HG02870 (cell line): ENCODE results near the gene TBX6.
"Not testable (repeated sequence)": the region's sequence is repeated elsewhere in the genome, so short reads cannot be mapped to it uniquely, and the experiment has no call there.

Experiments used
- ATAC-seq: cut with Tn5 transposase; IDR thresholded peaks from one replicate; pipeline ENCODE4 v1.9.1; 2021; ENCODE audit warnings: mild to moderate bottlenecking, moderate library complexity; ENCODE audit not compliant: unreplicated experiment

TBX6 gene, protein sequence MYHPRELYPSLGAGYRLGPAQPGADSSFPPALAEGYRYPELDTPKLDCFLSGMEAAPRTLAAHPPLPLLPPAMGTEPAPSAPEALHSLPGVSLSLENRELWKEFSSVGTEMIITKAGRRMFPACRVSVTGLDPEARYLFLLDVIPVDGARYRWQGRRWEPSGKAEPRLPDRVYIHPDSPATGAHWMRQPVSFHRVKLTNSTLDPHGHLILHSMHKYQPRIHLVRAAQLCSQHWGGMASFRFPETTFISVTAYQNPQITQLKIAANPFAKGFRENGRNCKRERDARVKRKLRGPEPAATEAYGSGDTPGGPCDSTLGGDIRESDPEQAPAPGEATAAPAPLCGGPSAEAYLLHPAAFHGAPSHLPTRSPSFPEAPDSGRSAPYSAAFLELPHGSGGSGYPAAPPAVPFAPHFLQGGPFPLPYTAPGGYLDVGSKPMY

DNA sequence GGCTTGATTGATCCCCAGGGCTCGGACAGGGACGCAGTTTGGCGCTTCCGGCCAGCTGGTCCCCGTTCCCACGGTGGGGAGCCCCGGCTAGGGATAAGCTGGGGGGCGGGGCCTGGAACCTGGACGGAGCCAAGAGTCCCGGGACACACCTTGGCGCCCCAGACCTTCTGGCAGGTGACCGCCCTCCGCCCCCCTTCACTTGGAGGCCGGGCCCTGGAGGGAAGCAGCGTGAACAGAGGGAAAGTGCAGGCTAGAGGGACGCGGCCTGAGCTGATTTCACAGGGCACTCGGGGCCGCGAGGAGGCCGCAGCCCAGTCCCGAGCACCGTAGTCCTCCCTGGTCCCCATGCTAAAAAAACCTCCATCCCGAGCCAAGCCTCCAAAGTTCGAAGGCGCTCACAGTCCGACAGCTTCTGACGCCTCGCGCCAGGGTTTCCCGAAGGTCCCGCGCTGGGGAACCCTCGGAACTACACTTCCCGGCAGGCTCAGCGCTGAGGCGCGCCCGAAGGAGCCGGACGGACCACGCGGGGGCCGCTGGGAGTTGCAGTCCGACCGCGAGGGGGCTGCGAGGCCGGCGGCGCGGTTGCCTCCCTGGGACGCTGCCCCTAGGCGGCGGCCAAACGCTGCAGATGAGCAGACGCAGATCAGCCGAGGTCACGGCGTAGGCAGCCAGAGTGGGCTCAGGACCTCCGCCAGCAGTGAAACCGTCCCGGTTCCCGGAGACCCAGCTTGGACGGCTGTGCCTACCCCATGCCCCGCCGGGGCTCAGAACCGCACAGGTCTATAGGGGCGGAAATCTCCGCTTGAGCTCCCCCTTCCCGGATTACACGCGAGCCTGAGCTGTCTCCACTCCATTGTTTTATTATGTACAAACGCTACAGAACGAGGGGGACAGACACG is at the start of gene TBX6:
TSS of gene TBX6 (minus strand) at position 451 of the 899 bp plus-strand sequence. CDS start 731 bp downstream, outside the sequence.
- ATAC-seq = peak; percentile 53

GRCh38 chr16:30139583-30140481 is 48.1 kb upstream of the TBX6 start:
- ATAC-seq = no peak

DNA sequence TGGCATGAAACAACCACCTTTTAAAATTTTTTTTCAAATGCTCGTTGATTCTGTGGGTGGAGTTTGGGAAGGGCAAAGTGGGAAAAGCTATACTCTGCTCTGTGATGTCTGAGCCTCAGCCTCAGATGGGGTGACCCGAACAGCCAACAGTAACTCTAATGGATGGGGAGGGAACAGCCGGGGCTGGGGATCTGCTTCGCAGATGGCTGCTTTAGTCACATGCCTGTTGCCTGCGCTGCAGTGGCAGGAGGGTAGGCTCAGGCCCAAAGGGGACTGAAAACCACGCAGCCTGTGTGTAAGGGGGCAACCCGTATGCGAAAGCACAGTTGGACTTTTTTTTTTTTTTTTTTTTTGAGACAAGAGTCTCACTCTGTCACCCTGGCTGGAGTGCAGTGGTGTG is 46.2 kb upstream of the TBX6 start:
- no peak for ATAC-seq

- no peak for ATAC-seq
Measured at GRCh38 chr16:30136971-30137605, 45.4 kb upstream of the TBX6 start.

DNA sequence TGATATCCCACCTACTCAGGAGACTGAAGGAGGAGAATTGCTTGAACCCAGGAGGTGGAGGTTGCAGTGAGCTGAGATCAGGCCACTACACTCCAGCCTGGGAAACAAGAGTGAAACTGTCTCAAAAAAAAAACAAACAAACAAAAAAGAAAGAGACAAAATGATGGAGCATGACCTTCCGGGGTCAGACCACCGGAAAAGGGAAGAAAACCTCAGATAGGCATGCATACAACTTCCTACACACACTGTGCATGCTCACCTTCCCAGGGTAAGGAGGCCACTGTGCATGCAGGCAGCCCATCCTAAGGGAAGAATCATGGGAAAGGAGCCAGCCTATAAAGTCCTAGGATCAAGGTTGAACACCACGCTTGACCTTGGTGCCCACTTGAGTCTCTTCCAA is 40.9 kb upstream of the TBX6 start:
- no peak for ATAC-seq

GRCh38 chr16:30131869-30132475 is 40.2 kb upstream of the TBX6 start:
- no peak for ATAC-seq

DNA sequence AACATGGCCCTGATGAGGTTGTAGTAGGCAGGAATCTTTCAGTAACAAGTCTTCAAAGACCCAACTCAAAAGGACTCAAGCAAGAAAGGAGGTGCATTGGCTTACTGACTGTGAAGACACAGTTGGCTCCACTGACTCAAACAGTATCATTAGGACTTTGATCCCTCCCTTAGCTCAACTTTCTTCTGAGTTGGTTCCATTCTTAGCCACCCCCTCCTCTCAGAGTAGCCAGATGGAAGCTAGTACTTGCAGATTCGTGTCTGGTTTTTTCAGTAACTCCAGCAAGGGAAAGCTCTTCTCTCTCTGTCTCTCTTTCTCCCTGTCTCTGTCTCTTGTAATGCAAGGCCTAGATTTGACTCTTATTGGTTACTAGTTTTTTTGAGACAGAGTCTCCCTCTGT is 36.3 kb upstream of the TBX6 start:
- no peak for ATAC-seq

DNA sequence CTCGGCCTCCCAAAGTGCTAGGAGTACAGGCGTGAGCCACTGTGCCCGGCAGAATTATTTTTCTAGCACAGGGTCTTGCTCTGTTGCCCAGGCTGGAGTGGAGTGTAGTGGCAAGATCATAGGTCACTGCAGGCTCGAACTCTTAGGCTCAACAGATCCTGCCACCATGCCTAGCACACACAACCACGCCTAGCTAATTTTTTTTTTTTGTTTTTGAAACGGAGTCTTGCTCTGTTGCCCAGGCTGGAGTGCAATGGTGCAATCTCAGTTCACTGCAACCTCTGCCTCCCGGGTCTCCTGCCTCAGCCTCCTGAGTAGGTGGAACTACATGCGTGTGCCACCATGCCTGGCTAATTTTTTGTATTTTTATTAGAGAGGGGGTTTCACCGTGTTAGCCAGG is 34.0 kb upstream of the TBX6 start:
- not testable (repeated sequence) for ATAC-seq

GRCh38 chr16:30124985-30125379 is 33.3 kb upstream of the TBX6 start:
- no peak for ATAC-seq

GRCh38 chr16:30122604-30123160 is 31.0 kb upstream of the TBX6 start:
- ATAC-seq = no peak

GRCh38 chr16:30121741-30122571 is 30.2 kb upstream of the TBX6 start:
- no peak for ATAC-seq

DNA sequence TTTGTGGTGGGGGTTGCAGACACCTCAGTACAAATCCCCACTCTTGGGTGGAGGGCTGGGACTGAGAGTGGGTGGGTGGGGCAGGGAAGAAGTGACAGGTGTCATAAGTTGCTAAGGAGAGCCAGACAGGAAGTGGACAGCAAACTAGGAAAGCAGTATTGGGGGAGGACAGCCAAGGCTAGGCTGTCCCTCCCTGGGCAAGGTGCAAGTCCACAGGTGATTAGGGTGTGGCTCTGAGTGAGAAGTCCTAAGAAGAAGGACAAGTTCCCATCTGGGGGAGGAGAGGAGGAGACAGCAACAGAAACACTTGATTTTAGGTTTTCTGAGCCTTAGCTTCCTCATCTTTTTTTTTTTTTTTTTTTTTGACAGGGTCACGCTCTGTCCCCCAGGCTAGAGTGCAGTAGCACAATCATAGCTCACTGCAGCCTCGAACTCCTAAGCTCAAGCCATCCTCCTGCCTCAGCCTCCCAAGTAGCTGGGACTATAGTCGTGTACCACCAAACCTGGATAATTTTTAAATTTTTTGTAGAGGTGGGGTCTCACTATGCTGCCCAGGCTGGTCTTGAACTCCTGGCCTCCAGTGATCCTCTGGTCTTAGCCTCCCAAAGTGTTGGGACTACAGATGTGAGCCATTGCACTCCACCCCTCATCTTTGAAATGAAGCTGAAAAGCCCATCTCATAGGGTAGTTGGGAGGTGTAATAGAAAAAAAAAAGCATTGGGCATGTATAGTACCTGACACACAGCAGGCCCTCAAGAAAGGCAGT is 28.8 kb upstream of the TBX6 start:
- no peak for ATAC-seq

- no peak for ATAC-seq
Measured at GRCh38 chr16:30119428-30119827, 27.7 kb upstream of the TBX6 start.

DNA sequence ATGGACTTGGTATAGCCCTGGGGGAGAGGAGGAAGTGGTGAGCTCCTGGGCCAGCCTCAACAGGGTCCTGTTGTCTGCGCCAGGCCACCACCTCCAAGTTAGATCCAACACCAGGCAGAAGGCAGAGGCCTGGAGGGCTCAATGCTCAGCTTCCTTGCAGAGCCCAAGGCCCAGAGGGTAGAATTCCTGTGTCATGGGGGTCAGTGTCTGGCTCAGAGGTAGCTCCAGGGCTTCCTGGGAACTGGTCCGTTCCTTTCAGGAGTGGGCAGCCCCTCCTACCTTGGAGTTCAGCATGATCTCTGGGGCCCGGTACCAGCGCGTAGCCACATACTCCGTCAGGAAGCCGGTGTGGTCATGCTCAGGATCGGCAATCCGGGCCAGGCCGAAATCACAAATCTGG is 26.0 kb upstream of the TBX6 start:
- no peak for ATAC-seq

GRCh38 chr16:30116291-30117207 is 24.8 kb upstream of the TBX6 start:
- no peak for ATAC-seq

- no peak for ATAC-seq
Measured at GRCh38 chr16:30115238-30115637, 23.5 kb upstream of the TBX6 start.

DNA sequence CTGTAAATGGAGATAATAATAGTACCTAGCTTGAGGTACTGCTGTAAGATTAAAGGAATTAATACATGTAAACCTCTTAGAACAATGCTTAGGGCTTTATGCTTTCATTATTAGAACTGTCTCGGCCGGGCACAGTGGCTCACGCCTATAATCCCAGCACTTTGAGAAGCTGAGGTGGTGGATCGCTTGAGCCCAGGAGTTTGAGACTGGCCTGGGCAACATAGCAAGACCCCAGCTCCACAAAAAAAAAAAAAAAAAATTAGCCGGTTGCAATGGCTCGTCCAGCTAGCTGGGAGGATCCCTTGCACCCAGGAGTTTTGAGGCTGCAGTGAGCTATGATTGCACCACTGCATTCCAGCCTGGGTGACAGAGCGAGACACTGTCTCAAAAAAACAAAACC is 23.1 kb upstream of the TBX6 start:
- not testable (repeated sequence) for ATAC-seq
